Gastrocnemius medialis (tissue), 4 donors: ENCODE measurements around the gene SYVN1. TPM values are rescaled to one million over a fixed set of nuclear protein-coding genes. Genes with fewer than 3 reads are reported as not detected.

Experiments
- ATAC-seq, 2 donors: fragments of 150-250 bp; one replicate each; pipeline ENCODE4 v1.9.1; 2016
- DNase-seq, 2 donors: peaks; one replicate each; pipeline ENCODE4 v3.0.0-alpha.2; 2019
- H3K27ac ChIP-seq, 4 donors: fragments of 200-600 bp; sonication (generic); 1 replicate in 1 of 4; 2 replicates in 3 of 4; pipeline ENCODE4 v1.5.1; 2016 to 2018; ENCODE audit warnings: mild to moderate bottlenecking in 2 of 4, moderate library complexity in 1 of 4
- H3K27me3 ChIP-seq, 3 donors: fragments of 200-600 bp; sonication (generic) in 2 of 3; 1 replicate in 1 of 3; 2 replicates in 2 of 3; pipeline versions ENCODE4 v1.5.1 to v1.6.0; 2016 to 2019; ENCODE audit warnings: mild to moderate bottlenecking in 1 of 3, moderate library complexity in 1 of 3
- H3K36me3 ChIP-seq, 2 donors: fragments of 200-600 bp; sonication (generic) in 1 of 2; one replicate each; pipeline ENCODE4 v1.5.1; 2017 to 2018
- H3K4me1 ChIP-seq, 2 donors: fragments of 200-600 bp; sonication (generic) in 1 of 2; one replicate each; pipeline ENCODE4 v1.5.1; 2016 to 2017; ENCODE audit warnings: mild to moderate bottlenecking in 2 of 2
- H3K4me3 ChIP-seq, 4 donors: fragments of 200-600 bp; sonication (generic) in 3 of 4; 1 replicate in 1 of 4; 2 replicates in 3 of 4; pipeline ENCODE4 v1.5.1; 2016 to 2019; ENCODE audit warnings: mild to moderate bottlenecking in 2 of 4
- H3K9me3 ChIP-seq, 3 donors: fragments of 200-600 bp; sonication (generic) in 2 of 3; 1 replicate in 1 of 3; 2 replicates in 2 of 3; pipeline ENCODE4 v1.5.1; 2016 to 2019
- CTCF ChIP-seq, 5 experiments: fragments of 450-650 bp in 3 of 5; fragments of 200-600 bp in 2 of 5; sonication (generic) in 2 of 5; IDR thresholded peaks in 4 of 5; conservative IDR thresholded peaks in 1 of 5; 1 replicate in 4 of 5; 2 replicates in 1 of 5; pipeline ENCODE4 v1.5.1; 2016 to 2019; ENCODE audit warnings: antibody characterized with exemption in 5 of 5, mild to moderate bottlenecking in 3 of 5, moderate library complexity in 3 of 5
- POLR2A ChIP-seq, 2 donors: fragments of 450-650 bp; IDR thresholded peaks; one replicate each; pipeline ENCODE4 v1.6.1; 2017; ENCODE audit warnings: antibody characterized with exemption in 2 of 2, mild to moderate bottlenecking in 2 of 2, moderate library complexity in 2 of 2
- in situ Hi-C, 4 donors: fragments of 200-750 bp; cut with MboI; loops; one replicate each; pipeline versions ENCODE4 v1.15.0 to v1.8.0; 2017; ENCODE audit warnings: low sequenced_read_pairs in 4 of 4
- intact Hi-C: fragments of 100-400 bp; cut with DNase I; formaldehyde crosslinking; loops from one replicate; pipeline ENCODE4 v1.15.1; 2023; ENCODE audit warnings: low total_unique reads
- total RNA-seq, 4 donors: library from RNA; depleted of rRNA; stranded (reverse); fragments of >200 nt; gene quantifications; one replicate each; pipeline versions ENCODE4 v1.1.0 to v1.2.3, GENCODE V29; 2016

Gene SYVN1
- total RNA-seq, 4 donors from 2014 or later = 24.6 to 77.5 (median 37.3) TPM

GRCh38 chr11:65165410-65166317 is 31.3 kb upstream of the SYVN1 start:
- intact Hi-C loops (no loop called here), in situ Hi-C loops (no loop called here)
- ATAC-seq = no peak
- Histone ChIP-seq H3K4me3 (peak overlapping the region; percentile 40 to 51 (median 44)), H3K36me3 (no peaks in the 10 kb centered on the region), H3K4me1 (no peaks in the 10 kb centered on the region), H3K27me3 (no peaks in the 10 kb centered on the region), H3K9me3 (no peaks in the 10 kb centered on the region), H3K27ac (no peak overlapping the region)
- DNase-seq = peak in 1 of 2 donors; percentile 6
- TF ChIP-seq POLR2A (IDR thresholded peaks at IDR 0.05) (no peak), CTCF (IDR thresholded peaks at IDR 0.05 in 4 of 5, conservative IDR thresholded peaks at IDR 0.05 in 1 of 5) (no peak)

GRCh38 chr11:65163684-65164083 is 29.4 kb upstream of the SYVN1 start:
- TF ChIP-seq POLR2A (IDR thresholded peaks at IDR 0.05) (no peak), CTCF (IDR thresholded peaks at IDR 0.05 in 4 of 5, conservative IDR thresholded peaks at IDR 0.05 in 1 of 5) (no peak)
- no peaks in the 10 kb centered on the region for H3K27me3 ChIP-seq
- H3K4me1 ChIP-seq = no peaks in the 10 kb centered on the region
- no peak for DNase-seq
- no peaks in the 10 kb centered on the region for H3K36me3 ChIP-seq
- ATAC-seq = no peak
- in situ Hi-C loops = no loop called here
- no peak overlapping the region for H3K27ac ChIP-seq
- intact Hi-C loops = no loop called here
- no peak overlapping the region for H3K4me3 ChIP-seq
- no peaks in the 10 kb centered on the region for H3K9me3 ChIP-seq

- H3K27me3 ChIP-seq = no peaks in the 10 kb centered on the region
- ATAC-seq = no peak
- H3K4me1 ChIP-seq = no peaks in the 10 kb centered on the region
- no peak for DNase-seq
- intact Hi-C loops (no loop called here), in situ Hi-C loops (no loop called here)
- H3K27ac ChIP-seq = no peak overlapping the region
- TF ChIP-seq CTCF (IDR thresholded peaks at IDR 0.05 in 4 of 5, conservative IDR thresholded peaks at IDR 0.05 in 1 of 5) (no peak), POLR2A (IDR thresholded peaks at IDR 0.05) (no peak)
- H3K36me3 ChIP-seq = no peaks in the 10 kb centered on the region
- H3K9me3 ChIP-seq = no peaks in the 10 kb centered on the region
- no peak overlapping the region for H3K4me3 ChIP-seq
Observed at GRCh38 chr11:65160643-65161042, 26.3 kb upstream of the SYVN1 start.

- H3K4me3 ChIP-seq = no peak overlapping the region
- no peaks in the 10 kb centered on the region for H3K4me1 ChIP-seq
- no peak for ATAC-seq
- H3K27me3 ChIP-seq = no peaks in the 10 kb centered on the region
- H3K27ac ChIP-seq = no peak overlapping the region
- no peak for DNase-seq
- in situ Hi-C loops (no loop called here), intact Hi-C loops (no loop called here)
- H3K9me3 ChIP-seq = no peaks in the 10 kb centered on the region
- H3K36me3 ChIP-seq = no peaks in the 10 kb centered on the region
- TF ChIP-seq POLR2A (IDR thresholded peaks at IDR 0.05) (no peak), CTCF (IDR thresholded peaks at IDR 0.05 in 4 of 5, conservative IDR thresholded peaks at IDR 0.05 in 1 of 5) (no peak)
Observed at GRCh38 chr11:65159012-65159411, 24.7 kb upstream of the SYVN1 start.
